Activated naive CD8-positive, alpha-beta T cell treated with anti-CD3 and anti-CD28 coated beads, Interleukin-2, amount 50 U/mL, for 16 hours (primary cell): Measurements from ENCODE around the gene C2CD2L.
"Not testable (repeated sequence)": the region's sequence is repeated elsewhere in the genome, so short reads cannot be mapped to it uniquely, and the experiment has no call there.

ENCODE experiments used
- DNase-seq: peaks from one replicate; pipeline ENCODE4 v3.0.0-alpha.2; 2020; ENCODE audit warnings: low read depth, low spot score

C2CD2L gene

DNA sequence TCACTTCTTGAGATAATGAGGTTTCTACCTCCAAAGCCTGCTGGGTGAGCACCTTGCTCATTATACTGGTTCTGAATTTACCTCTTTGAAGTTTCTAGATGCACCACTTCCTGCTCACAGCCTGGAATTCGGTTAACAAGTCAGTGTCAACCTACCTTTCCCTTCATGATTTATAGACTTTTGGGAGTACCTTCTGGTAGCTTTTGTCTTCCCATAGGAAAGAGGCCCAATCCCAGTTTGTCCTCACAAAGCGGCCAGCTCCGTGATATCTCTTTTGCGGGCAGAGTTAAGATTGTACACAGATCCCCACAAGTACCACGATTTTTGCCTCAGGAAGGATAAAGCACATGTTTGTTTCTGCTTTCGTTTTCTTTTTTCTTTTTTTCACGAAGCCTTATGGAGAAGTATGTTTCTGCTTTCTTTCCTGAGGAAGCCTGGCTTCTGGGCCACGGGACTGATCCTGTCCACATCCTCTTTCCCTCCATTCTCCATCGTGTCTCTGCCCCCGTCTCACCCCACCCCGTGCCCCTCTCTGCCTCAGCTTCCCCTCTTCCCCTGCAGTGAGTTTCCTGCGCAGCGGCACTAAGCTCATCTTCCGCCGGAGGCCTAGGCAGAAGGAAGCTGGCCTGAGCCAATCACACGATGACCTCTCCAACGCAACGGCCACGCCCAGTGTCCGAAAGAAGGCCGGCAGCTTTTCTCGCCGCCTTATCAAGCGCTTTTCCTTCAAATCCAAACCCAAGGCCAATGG is 8.5 kb downstream of the C2CD2L start:
- no peak for DNase-seq

DNA sequence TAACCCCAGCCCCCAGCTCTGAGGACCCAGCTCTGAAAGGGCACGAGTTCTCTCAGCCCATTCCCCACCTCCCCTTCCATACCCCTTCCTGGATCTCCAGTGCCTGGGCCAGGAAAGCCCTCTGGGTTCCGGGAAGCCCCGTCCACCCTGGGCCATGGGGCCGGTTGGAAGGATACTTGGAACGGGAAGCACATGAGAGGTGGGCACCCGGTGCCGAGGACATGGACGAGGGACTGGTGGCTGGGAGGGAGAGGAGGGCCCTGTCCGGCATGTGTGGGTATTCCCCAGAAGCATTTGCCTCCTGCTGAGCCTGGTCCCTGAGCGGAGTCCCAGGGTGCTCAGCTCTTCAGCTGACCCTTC is 9.1 kb downstream of the C2CD2L start:
- no peak for DNase-seq

DNA sequence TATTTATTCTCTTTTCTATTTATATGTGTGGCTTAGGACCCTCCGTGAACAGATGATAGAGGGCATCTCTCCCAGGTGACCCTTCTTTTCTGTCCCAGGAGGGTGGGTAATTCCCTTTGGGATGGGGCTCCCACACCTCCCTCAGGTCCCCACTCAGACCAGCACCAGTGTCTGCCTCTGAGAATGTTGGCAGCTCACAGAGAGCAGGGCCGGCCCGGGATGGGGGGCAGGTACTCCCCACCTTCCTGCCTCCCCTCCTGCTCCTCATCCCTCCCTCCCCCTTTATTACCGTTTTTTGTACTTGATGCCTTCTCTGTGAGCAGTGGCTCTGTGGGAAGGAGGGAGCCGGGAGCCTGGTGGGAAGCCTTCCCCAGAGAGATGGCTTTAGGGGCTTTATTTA is 9.5 kb downstream of the C2CD2L start:
- DNase-seq = no peak

DNA sequence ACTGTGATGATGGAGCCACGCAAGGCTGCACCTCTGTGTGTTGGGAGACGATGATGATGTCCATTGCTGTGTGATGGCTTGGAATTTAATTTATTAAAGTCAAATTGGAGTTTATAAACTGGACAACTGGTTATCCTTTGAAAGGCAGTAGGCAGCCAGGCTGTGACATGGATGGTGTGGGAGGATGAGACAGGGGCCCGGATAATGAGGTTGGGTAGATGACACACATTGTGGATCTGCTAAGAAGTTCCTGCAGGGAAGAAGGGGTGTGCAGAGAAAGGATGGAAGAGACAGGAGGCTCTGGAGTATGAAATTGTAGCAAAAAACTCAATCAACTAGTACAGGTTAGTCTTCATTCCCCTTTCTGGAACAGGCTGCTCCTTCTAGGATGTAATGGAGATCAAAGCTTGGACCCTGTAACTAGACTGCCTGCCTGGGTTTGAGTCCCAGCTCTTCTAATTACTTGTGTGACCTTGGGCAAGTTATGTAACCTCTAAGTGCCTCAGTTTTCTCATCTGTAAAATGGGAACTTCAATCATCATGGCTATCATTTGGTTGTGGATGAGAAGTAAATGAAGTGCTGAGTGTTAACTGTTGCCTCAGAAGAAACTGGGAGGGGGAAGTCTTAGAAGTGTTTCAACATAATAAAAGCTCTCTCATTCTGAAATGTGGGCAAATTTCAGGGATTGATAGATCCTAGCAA is 10.0 kb downstream of the C2CD2L start:
- no peak for DNase-seq

DNA sequence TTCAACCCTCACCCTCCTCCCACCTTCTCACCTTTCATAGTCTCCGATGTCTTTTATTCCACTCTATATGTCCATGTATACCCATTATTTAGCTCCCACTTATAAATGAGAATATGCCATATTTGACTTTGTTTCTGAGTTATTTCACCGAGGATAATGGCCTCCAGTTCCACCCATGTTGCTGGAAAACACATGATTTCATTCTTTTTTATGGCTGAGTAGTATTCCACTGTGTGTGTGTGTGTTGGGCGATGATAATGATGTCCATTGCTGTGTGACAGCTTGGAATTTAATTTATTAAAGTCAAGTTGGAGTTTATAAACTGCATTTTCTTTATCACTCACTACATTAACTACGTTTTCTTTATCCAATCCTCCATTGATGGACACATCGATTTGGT is 11.1 kb downstream of the C2CD2L start:
- DNase-seq = no peak

DNA sequence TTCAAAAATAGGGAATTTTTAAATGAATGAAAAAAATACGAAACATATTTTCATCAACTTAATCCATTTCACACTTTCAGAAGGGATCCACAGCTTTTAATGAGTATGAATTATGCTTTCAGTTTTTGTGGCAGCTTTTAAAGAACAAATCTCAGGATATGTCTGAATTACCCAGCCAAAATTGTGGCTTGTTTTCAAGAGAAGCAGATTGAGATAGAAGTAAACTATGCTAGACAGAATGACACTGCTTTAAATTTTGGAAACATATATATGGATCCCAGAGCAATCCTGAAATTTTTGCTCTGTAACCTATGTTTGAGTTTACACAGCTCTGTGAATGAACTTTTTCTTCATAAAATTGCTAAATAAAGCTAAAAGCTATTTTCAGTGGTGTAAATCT is 11.8 kb downstream of the C2CD2L start:
- DNase-seq = no peak

DNA sequence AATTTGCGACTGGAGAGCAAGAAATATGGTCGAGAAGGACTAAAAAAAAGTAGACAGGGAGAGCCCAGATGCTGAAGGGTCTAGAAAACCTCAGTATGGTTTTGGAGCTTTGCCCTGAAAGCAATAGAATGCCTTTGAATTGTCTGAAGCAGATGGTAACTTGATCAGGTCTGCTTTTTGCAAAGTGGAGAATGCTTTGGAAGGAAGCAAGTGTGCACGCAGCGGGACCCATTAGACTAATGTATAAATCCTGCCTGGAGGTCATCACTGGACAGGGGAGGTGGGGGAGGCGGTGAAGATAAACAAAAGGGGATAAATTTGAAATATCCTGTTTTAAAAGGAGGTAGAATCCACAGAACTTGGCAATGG is 13.5 kb downstream of the C2CD2L start:
- DNase-seq = no peak

DNA sequence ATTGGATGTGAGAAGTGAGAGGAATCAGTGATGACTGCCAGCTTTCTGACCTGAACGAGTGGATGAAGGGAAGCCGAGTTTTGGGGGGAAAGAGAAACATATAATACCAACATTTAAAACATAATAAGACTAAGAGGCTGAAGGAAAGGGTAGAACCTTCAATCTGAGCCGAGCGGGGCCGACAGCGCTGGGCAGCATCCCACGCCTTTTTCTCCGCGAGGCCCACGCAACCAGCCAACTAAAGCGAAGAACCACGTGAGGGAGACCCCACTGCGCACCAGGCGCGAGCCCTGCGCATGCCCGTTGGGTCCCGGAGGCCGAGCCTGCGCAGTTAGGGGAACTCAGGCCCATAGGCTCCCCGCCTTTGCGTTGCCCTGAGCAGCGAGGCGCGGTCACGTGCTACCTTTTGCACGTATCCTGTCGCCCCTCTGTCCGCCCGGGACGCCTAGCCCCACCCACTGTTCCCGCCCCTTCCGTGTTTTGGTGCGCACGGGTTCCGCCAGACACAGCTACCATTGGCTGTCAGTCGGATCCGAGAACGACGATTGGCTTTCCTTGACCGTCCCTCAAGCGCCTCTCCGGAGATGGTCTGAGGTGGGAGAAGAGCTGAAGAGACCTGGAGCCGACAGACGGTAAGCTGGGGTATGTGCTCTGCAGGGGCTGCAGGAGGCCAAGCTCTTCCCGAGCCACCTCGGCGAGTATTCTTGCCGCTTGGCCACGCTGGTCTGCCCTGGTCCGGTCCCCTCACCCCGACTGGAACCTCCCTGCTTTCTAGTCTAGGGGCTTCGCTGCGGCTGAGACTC is 14.1 kb downstream of the C2CD2L start, which contains the start of gene HINFP:
Gene HINFP (plus strand): TSS at position 573 of the 803 bp plus-strand sequence. CDS start 5,365 bp downstream, outside the sequence.
- peak; percentile 100 for DNase-seq

DNA sequence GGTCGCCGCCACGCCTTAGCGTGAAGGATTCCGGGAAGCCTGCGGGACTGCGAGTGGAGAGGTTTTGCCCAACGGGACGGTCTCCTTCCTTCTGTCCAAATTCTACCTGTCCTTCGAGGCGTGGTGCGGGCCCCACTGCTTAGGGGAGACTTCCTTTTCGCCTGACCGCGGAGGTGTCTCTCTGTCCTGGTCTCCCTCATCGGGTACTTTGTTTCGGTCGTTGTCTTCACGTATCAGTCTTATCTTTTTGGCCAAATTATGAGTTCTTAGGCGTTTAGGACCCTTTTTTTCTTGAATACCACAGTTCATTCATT is 14.6 kb downstream of the C2CD2L start:
- DNase-seq = no peak

DNA sequence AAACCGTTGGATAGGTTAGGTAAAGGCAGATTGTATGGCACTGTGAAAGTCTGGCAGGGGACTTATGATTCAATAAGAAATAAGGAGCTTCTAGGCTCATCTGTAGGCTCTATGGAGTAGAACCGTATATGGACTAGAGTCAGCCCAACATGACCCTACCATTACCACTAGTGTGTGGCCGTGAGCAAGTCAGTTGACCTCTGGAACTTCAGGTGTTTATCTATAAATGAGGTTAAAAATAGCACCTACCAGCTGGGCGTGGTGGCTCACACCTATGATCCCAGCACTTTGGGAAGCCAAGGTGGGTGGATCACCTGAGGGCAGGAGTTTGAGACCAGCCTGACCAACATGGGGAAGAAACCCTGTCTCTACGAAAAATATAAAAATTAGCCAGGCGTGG is 18.7 kb downstream of the C2CD2L start:
- DNase-seq = no peak

DNA sequence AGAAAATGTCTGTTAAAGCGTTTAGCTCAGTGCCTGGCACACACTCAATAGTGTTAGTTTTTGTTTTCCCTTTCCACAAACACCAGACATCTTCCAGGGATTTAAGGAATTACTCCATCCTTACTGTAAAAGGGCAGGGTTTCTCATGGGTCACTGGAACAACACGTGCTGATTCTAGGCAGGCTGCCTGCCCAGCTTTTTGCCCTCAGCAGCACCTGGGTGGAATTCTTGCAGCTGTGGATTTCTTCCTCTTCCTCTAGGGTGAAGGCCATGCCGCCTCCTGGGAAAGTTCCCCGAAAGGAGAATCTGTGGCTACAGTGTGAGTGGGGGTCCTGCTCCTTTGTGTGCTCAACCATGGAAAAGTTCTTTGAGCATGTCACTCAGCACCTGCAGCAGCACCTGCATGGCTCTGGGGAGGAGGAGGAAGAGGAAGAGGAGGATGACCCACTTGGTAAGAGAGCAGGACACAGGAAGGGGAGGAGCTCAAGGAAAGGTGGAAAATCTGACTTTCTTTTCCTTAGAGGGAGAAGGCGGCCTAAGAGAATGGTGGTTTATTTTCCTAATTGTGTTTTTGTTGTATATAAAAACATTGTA is 19.6 kb downstream of the C2CD2L start:
- no peak for DNase-seq

DNA sequence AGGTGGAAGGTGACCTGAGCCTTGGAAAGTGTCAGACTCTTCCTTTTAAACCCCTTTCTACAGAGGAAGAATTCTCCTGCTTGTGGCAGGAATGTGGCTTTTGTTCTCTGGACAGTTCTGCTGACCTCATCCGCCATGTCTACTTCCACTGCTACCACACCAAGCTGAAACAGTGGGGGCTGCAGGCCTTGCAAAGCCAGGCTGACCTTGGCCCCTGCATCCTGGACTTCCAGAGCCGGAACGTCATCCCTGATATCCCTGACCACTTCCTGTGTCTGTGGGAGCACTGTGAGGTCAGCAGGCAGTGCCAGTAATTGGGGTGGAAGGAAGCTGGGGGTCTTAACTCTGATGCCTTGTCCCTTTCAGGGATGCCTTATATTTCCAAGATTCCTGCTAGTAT is 23.5 kb downstream of the C2CD2L start:
- no peak for DNase-seq

DNA sequence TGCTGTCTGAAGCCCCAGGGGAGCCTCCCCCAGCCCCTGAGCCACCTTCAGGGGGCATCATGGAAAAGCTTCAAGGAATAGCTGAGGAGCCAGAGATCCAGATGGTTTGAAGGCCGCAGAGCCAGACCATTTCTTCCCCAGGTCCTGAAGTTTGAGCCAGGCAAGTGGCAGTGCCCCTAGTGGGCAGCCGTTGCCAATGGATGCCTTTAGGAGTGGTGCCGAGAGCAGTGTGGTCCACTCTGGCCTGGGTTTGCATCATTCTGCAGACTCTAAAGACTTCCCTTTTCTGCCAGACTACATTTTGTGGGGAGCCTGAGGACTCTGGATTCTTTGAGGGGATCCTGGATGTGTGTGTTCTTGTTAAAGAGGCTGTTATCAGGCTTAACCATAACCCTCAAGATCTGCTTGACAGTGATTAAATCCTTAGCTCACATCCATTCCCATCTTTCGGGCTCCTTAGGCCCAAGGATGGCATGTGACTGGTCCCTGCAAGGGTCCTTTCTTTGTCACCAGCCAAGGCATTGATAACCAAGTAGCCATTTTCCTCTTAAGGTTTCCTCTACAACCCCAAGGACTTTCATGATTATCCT is 27.3 kb downstream of the C2CD2L start:
- no peak for DNase-seq

DNA sequence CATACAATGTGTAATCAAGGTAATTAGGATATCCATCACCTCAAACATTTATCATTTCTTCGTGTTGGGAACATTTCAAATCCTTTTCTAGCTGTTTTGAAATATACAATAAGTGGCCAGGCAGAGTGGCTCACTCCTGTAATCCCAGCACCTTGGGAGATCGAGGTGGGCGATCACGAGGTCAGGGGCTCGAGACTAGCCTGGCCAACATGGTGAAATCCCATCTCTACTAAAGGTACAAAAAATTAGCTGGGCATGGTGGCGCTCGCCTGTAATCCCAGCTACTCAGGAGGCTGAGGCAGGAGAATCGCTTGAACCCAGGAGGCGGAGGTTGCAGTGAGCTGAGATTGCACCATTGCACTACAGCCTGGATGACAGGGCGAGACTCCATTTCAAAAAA is 32.1 kb downstream of the C2CD2L start:
- not testable (repeated sequence) for DNase-seq

DNA sequence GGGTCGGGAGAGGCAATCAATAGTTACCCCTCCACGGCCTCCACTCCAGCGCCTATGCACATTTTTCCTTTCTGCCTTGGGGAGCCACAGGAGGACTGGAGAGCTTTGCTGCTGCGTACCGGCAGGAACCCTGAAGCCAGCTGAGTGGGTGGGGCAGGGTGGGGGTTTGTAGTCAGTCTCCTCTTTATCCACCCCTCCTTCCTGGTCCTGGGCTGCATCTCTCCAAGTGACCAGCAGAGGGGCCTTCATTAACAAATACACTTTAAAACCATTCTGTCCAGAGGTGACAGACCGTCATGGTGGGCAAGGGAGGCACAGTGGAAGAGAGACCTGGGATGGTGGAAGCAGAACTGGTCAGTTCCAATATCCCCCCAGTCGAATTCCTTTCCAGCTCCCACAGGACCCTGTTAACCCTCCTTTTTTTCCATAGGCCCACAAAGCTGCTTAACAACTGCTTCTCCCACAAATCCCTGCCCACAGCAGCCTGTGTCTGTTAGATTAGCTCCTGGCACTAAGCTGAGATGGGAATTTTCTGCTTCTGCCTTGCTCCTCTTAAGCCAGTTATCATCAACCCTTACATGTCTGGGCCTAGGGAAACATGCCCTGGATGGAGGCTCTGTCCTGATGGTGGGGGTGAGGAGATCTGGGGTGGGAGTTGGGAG is 37.8 kb downstream of the C2CD2L start:
- no peak for DNase-seq

DNA sequence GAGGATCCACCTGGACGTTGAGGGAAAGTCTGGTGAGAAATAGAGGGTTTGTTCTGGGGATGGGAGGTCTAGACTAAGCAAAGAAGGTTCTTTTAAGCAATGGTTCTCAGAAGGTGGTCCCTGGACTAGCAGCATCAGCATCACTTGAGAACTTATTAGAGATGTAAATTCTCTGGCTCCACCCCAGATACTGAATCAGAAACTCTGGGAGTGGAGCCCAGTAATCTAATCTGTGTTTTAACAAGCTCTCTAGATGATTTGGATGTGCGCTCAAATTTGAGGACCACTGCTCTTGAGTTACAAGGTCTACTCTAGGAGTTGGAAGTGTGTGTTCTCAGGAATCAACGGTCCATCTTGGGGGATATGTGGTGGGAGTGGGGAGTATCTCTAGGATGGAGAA is 38.4 kb downstream of the C2CD2L start:
- no peak for DNase-seq

DNA sequence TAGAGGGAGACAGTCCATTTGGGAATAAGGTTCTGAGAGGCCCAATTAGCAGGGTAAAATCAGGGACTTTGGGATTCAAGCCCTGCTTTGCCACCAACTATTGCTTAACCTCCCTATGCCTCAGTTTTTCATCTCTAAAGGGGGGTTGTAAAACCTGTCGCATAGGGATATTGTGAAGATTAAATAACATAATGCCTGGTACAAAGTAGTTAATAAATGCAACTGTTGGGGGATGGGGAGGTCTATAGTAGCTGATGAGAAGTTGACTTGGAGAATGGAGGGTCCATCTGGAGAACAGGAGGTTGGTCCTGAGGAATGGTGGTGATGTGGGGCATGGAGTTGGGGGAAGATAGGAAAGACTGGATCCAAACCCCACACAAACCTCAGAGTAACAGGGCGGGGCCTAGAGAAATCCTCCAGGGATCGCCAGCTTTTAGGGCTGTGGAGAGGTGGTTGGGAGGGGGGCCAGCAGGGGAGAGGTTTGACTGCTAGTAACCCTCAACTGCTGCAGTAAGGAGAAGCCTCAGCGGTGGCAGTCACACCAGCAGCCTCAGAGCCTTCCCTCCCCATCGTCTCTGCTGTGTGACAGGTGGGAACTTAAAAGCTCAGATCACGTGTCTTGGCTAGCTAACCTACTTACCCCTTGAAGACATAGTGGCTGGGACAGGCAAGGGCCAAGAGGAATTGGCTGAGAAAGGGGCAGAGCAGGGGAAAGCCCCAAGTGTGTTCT is 40.6 kb downstream of the C2CD2L start:
- DNase-seq = no peak

DNA sequence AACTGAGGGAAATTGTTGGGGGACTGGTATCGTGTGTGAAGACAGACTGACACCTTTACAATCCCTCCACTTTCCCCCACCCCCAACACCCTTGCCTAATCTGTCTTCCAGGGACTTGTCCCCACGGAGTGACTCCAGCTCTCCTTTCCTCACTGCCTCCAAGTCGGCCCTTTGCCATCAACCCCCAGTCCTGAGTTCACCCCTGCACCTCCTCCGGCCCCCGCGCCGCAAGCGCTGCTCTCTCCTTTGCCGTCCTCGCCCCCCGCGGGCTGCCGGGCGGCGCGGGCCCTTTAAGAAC is 41.5 kb downstream of the C2CD2L start:
- no peak for DNase-seq

DNA sequence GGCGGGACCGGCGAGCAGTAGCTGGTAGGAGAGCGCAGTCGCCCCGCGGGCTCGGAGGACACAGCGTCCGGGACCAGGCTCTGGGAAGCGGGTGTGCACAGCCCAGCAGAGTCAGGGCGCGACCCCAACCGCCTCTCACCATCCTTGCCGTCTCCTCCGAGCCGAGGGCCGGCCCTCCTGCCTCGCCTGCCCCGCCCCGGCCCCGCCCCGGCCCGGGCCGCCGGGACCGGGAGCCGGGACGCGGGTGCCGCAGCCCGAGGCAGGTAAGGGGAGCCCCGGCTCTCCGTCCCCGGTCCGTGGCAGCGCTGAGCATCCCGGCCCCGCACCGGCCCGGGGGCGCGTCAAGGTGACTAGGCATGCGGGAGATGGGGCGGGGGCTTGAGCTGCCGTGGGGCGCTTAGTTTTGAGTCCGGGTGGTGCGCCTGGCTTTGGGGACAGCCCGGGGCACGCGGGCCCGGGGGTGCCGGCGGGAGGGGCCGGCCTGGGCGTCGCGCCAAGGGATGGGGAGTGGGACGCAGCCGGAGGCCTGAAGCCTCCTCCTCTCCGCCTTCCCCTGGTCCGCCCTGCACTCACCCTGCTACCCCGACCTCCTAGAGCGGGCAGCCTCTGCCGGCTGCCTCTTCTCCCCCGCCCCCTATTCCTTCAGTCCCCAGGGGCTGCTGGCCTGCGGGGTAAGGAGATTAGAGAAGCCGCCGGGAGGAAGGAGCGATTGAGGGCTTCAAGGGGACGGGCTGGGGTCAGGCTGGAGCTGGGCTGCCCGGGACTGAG is 42.1 kb downstream of the C2CD2L start, which contains the start of gene ABCG4:
Gene ABCG4 (plus strand): TSS at position 35 of the 768 bp plus-strand sequence. CDS start 914 bp downstream, outside the sequence.
- no peak for DNase-seq

DNA sequence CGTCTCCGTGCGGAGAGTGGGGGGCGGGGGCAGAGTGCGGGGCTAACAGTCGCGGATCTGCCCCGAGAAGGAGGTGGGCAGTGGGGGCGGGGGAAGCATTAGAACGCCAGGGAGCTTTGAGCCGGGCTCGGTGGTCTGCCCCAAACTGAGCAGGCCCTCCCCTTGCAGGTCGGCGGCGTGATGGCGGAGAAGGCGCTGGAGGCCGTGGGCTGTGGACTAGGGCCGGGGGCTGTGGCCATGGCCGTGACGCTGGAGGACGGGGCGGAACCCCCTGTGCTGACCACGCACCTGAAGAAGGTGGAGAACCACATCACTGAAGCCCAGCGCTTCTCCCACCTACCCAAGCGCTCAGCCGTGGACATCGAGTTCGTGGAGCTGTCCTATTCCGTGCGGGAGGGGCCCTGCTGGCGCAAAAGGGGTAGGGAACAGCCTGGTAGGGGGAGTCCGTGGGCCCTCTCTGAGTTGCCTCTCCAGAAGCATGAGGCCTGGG is 42.7 kb downstream of the C2CD2L start:
- DNase-seq = no peak
